ENCODE measurements around the gene FAM83B.

DNA sequence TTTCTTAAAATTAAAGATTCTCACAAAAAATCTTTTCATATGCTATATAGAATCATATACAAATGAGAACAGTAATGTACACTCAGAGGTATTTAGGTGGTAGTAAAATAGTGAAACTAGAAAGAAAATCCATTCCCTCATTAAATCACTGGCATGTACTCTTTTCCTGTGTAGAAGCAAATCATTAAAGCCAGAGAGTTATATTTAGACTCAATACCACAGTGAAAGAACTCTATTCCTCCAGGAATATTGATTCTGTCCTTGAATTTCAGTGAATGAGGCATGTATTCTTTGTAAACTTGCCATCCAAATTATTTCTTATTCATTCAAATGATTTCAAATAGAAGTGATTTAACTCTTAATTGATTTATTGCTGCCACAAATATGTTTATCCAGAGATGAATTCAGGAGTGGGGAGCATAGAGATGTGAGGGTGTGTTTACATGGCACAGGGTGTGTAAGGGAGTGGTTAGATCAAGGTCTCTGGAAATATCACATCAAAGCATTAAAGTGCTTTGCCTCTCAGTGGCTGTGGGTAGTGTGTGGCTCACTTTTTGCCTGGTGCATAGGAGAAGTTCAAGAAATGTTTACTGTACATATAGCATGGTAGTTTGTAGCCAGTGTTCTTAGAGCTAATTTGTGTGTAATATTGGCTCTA is 141.2 kb downstream of the FAM83B start:
- TF ChIP-seq, protein P1, sequence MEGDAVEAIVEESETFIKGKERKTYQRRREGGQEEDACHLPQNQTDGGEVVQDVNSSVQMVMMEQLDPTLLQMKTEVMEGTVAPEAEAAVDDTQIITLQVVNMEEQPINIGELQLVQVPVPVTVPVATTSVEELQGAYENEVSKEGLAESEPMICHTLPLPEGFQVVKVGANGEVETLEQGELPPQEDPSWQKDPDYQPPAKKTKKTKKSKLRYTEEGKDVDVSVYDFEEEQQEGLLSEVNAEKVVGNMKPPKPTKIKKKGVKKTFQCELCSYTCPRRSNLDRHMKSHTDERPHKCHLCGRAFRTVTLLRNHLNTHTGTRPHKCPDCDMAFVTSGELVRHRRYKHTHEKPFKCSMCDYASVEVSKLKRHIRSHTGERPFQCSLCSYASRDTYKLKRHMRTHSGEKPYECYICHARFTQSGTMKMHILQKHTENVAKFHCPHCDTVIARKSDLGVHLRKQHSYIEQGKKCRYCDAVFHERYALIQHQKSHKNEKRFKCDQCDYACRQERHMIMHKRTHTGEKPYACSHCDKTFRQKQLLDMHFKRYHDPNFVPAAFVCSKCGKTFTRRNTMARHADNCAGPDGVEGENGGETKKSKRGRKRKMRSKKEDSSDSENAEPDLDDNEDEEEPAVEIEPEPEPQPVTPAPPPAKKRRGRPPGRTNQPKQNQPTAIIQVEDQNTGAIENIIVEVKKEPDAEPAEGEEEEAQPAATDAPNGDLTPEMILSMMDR (IDR thresholded peaks at IDR 0.05) = no peak
- no peak for TF ChIP-seq POLR2A (IDR thresholded peaks at IDR 0.05)

All from esophagus squamous epithelium (tissue), 4 donors.